ENCODE measurements around the gene GAS5.

The GAS5 gene

GRCh38 chr1:173824315-173825081 lies 43.3 kb downstream of the GAS5 start, which contains the start of the genes CENPL and DARS2:
Gene CENPL, minus strand, starts transcription at chr1:173824883. Its CDS starts 13,584 bp downstream, at chr1:173811299.
Gene DARS2, plus strand, starts transcription at chr1:173824673. Its CDS starts 557 bp downstream, at chr1:173825230.
- DNase-seq (ENCODE audit: low spot score) = peak; percentile 94

GRCh38 chr1:173823781-173824314 lies 43.9 kb downstream of the GAS5 start:
- DNase-seq (ENCODE audit: low spot score) = no peak

GRCh38 chr1:173821680-173822079 lies 46.1 kb downstream of the GAS5 start:
- DNase-seq (ENCODE audit: low spot score) = no peak

GRCh38 chr1:173818459-173818858 lies 49.3 kb downstream of the GAS5 start:
- DNase-seq (ENCODE audit: low spot score) = no peak

Measured in hematopoietic multipotent progenitor cell treated with erythropoietin and hydrocortisone succinate and interleukin-3 and kit ligand, for 17 days (in vitro differentiated cells).